HG02981 (cell line): ENCODE results near the gene BAIAP2L1.
"Not testable (repeated sequence)": the region's sequence is repeated elsewhere in the genome, so short reads cannot be mapped to it uniquely, and the experiment has no call there.

Experiments
- ATAC-seq: cut with Tn5 transposase; IDR thresholded peaks from one replicate; pipeline ENCODE4 v1.9.1; 2021; ENCODE audit warnings: mild to moderate bottlenecking, moderate library complexity; ENCODE audit not compliant: unreplicated experiment

The BAIAP2L1 gene, protein sequence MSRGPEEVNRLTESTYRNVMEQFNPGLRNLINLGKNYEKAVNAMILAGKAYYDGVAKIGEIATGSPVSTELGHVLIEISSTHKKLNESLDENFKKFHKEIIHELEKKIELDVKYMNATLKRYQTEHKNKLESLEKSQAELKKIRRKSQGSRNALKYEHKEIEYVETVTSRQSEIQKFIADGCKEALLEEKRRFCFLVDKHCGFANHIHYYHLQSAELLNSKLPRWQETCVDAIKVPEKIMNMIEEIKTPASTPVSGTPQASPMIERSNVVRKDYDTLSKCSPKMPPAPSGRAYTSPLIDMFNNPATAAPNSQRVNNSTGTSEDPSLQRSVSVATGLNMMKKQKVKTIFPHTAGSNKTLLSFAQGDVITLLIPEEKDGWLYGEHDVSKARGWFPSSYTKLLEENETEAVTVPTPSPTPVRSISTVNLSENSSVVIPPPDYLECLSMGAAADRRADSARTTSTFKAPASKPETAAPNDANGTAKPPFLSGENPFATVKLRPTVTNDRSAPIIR

DNA sequence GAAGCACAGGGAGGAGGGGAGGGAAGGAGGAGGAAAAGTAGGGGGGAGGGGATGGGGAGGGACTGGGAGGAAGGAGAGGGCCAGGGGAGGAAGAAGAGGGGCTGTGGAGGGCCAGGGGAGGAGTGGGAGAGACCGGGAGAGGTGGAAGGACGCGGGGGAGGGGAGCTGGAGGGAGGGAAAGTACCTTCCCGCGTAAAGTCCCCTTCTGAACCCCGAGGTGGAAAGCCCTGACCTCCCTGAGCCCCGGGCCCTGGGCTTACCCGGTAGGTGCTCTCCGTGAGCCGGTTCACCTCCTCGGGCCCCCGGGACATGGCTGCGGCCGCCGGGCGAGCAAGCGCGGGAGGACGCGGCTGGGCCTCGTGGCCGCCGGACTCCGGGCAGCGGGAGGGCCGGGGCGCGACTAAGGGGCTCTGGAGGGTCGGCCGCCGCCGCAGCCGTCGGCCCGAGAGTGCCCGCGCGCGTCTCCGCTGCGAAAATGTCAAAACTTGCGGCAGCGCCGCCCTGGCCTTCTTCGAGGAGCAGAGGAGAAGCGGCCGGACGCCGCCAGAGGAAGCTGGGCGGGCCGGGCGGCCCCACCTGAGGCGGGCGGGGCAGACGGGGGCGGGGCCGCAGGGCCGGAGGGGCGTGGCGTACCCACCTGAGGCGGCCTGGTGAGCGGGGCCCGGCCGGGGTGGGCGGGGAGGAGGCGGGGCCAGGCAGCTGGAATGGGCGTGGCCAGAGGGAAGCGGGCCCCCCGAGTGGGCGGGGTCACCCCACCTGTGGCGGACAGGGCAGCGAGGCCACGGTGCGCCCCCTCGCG lies at the start of gene BAIAP2L1:
Gene BAIAP2L1 (minus strand): TSS at position 549 of the 799 bp plus-strand sequence. CDS start 238 bp downstream, at position 311.
- peak; percentile 84 for ATAC-seq

DNA sequence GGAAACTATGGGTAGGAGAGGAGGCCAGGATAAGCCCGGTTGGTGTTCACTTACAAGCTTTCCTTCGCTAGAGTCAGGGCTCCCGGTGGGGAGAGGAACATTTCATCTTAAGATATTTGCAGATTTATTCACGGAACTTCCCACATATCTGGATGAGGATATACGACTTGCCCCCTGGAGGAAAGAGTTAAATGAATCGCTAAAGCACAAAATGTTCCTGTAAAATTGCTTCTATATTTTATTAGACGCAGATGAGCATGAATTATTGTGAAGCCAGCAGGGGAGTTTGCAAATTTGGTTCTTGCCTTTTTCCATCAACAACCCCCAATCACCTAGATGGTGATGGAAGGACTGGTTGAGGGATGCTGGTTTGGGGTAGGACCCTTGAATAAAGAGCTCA lies 47.9 kb upstream of the BAIAP2L1 start:
- ATAC-seq, result no peak

DNA sequence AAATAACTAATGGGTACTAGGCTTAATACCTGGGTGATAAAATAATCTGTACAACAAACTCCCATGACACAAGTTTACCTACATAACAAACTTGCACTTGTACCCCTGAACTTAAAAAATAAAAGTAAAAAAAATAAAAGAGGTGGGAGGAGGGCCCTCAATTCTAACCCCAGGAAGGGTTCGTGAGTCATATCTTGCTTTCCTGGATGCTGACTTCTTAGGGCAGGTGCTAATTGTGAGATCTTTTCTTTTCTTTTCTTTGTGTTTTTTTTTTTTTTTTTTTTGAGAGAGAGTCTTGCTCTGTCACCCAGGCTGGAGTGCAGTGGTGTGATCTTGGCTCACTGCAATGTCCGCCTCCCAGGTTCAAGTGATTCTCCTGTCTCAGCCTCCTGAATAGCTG lies 40.1 kb upstream of the BAIAP2L1 start:
- ATAC-seq, result not testable (repeated sequence)

DNA sequence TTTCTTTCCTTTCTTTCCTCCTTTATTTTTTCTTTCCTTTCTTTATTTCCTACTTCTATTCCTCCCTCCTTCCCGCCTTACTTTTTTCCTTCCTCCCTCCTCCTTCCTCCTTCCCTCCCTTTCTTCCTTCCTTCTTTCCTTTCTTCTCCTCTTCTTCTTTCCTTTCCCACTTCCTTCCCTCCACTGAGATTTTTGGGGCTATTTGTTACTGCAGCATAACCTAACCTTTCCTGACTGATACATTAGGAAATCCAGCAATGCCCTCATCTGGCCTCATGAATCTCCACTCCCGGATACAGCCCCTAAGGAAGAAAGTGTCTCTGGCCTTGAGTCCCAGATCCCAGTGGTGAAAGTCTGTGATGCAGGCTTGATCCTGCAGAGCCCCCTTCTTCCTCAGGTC lies 38.6 kb upstream of the BAIAP2L1 start:
- ATAC-seq, result no peak

DNA sequence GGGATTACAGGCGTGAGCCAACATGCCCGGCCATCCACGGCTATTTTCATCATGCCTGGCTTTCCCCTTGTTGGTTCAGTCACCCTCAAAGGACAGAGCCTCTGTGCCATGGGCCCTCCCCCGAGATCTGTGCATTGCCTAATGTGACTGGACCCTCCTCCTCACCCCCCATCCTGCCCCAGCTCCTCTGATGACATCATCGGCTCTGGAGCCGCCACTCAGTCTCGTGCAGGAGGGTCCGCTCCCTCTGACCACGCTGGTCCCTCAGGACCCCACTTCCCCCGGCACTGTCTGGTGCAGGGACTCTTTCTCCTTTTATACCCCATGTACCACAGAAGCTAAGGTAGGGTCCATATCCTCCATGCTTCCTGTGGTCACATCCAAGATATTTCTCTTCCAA lies 33.2 kb upstream of the BAIAP2L1 start:
- no peak for ATAC-seq

DNA sequence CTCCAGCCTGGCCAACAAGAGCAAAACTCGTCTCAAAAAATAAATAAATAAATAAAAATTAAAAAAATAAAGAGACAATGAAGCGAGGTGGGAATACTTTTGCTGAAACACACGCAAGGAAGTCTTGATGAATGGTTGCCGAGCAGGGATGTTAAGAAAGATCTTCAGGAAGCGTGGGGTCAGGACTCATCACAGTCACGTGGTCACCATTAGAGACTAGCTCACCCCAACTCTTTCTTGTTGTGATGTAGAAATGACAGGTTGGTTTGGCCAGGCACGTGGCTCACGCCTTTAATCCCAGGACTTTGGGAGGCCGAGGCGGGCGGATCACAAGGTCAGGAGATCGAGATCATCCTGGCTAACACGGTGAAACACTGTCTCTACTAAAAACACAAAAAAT lies 28.9 kb upstream of the BAIAP2L1 start:
- ATAC-seq, result no peak

DNA sequence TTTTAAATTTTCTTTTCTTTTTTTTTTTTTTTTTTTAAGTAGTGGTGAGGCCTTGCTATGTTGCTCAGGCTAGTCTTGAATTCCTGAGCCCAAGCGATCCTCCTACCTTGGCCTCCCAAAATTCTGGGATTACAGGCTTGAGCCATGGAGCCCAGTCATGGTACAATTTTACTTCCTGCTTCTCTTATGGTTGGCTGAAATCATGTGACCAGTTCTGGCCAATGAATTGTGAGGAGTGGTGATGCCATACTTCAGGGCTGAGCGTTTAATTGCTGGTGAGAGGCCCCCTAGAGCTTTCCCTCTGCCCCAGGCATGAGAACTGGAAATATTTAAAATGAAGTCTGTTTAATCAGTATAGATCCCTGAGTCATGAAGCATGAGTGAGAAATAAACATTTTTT lies 22.2 kb upstream of the BAIAP2L1 start:
- no peak for ATAC-seq

DNA sequence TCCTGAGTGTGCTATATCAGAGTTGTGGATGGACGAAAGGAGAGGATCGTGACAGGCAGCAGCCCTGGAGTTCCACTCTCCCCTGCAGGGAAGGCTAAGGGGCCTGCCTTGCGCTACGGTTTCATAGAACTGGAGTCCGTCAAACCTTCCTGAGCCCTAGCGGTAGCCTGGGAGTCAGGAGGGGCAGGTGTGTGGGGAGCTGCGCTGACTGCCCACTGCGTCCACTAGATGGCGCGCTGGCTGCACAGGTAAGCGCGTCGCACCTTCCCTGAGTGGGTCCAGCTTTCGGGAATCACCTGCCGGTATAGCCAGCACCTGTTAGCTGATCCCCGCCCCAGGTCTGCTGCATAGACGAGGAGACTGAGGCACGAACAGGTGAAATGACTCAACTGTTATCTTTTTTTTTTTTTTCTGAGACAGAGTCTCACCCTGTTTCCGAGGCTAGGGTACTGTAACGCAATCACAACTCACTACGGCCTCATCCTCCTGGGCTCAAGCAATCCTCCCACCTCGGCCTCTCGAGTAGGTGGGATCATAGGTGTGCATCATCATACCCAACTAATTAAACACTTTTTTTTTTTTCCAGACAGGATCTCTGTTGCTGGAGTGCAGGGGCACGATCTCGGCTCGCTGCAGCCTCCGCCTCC lies 20.2 kb upstream of the BAIAP2L1 start:
- ATAC-seq, result no peak

DNA sequence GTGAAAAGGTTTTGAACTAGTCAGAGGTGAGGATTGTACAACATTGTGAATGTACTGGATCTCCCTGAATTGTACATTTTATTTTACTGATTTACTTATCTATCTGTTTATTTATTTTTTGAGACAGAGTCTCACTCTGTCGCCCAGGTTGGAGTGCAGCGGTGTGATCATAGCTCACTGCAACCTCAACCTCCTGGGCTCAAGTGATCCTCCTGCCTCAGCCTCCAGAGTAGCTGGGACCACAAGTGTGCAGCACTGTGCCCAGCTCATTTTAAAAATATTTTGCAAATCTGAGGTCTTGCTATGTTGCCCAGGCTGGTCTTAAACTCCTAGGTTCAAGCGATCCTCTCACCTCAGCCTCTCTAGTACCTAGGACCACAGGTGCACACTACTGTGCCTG lies 19.1 kb upstream of the BAIAP2L1 start:
- ATAC-seq, result not testable (repeated sequence)

DNA sequence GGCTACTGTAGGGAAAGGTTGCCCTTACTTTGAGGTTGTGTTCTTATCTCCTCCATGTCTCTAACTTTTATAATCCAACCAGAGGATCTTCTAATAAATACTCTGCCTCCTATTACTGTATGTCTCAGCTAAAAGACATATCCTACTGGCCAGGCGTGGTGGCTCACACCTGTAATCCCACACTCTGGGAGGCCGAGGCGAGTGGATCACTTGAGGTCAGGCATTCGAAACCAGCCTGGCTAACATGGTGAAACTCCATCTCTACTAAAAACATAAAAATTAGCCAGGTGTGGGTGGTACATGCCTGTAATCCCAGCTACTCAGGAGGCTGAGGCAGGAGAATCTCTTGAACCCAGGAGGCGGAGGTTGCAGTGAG lies 18.4 kb upstream of the BAIAP2L1 start:
- not testable (repeated sequence) for ATAC-seq

DNA sequence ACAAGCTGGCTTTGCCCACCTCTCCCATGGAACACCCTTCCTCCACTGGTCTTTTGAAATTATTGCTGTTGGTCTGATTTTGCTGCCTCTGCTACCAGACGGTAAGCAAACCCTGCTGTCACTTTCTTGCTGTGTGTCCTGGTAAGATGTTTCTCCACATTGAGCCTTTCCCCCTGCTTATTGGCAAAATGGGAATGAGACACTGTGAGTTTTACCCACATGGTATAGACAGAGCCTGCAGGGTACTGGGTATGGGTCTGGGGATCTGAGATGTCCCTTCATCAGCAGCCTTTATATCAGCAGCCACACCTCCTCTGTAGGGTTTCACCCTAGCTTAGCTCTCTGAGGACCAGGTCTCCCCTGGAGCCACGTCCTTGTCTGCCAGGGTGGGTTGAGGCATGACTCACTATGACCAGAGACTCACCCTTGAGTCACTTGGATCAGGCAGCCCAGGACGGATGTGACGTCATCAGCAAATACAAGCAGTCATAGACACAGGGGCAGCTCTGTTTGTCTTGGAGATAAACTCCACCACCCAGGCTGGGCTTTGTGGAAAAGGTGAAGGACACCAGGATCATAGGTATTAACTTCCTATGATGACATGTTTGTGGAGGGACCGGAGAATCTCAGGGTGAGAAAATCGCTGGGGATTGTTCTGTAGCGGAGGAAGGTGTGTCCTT lies 17.9 kb upstream of the BAIAP2L1 start:
- ATAC-seq, result no peak

DNA sequence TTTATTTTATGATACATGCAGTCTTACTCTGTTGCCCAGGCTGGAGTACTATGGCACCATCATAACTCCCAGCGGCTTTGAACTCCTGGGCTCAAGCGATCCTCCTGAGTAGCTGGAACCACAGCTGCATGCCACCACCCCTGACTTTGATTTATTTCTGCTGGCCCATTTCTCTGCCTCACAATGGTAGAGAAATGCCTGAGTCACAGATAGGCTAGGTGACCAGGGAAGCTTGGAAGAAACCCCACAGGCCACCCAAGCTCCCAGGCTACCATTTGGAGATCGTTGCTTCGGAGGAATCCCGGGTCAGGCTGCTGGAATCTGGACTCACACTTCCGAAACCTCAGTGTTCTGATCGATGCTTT lies 17.4 kb upstream of the BAIAP2L1 start:
- ATAC-seq, result no peak

DNA sequence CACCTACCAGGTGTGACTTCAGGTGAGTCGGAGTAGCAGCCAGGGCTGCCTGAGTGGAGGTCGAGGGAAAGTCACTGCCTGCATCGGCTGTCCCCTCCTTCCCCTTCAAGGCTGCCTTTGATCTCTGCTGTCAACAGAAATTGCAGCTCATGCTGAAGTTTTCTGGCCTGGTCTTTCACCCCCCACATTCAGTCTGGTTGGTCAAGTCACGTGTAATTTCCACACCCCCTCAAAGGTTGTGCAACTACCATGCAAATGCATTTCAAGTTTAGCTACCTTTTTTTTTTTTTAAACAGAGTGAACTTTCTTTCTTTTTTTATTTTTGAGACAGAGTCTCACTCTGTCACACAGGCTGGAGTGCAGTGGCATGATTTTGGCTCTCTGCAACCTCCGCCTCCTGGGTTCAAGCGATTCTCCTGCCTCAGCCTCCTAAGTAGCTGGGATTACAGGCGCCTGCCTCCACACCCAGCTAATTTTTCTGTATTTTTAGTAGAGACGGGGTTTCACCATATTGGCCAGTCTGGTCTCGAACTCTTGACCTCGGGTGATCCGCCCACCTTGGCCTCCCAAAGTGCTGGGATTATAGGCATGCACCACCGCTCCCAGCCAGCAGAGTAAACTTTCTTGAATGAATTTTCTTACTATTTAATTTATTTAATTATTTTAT lies 16.8 kb upstream of the BAIAP2L1 start:
- ATAC-seq, result not testable (repeated sequence)

DNA sequence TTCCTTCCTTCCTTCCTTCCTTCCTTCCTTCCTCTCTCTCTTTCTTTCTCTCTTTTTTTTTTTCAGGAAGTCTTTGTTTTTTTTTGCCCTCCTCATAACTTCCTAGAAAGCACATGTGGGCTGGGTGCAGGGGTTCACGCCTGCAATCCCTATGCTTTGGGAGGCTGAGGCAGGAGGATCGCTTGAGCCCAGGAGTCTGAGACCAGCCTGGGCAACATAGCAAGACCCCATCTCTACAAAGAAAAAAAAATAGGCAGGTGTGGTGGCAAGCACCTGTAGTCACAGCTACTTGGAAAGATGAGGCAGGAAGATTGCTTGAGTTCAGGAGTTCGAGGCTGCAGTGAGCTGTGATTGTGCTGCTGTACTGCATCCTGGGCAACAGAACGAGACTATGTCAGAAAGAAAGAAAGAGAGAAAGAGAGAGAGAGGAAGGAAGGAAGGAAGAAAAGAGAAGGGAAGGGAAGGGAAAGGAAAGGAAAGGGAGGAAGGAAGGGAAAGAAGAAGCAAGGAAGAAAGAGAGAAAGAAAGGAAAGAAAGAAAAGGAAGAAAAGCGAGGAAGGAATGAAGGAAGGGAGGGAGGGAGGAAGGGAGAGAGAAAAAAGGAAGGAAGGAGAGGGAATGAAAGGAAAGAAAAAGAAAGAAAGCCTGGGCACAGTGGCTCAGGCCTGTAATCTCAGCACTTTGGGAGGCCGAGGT lies 13.5 kb upstream of the BAIAP2L1 start:
- ATAC-seq, result no peak

DNA sequence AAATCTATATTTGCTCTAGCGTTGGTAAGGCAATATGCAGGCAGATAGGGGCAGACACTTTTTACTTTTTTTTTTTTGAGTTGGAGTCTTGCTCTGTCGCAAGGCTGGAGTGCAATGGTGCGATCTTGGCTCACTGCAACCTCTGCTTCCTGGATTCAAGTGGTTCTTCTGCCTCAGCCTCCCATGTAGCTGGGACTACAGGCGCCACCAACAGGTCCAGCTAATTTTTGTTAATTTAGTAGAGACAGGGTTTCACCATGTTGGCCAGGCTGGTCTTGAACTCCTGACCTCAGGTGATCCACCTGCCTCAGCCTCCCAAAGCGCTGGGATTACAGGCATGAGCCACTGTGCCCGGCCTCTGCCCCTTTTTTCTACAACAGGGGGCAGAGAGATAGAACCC lies 12.8 kb upstream of the BAIAP2L1 start:
- not testable (repeated sequence) for ATAC-seq

DNA sequence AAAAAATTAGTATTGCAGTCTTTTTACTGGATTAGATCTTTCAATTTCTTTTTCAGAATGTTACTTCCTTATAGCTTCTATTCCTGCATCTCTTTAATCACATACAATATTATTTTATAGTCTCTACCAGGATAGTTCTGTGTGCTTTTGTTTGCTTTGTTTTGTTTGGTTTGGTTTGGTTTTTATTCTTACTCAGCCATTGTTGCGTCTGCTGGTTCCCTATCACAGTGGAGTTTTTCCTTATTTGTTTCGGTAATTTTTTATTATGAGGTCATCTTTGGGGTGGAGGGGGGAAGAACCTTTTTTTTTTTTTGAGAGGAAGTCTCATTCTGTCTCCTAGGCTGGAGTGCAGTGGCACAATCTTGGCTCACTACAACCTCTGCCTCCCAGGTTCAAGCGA lies 9.0 kb upstream of the BAIAP2L1 start:
- ATAC-seq, result no peak

DNA sequence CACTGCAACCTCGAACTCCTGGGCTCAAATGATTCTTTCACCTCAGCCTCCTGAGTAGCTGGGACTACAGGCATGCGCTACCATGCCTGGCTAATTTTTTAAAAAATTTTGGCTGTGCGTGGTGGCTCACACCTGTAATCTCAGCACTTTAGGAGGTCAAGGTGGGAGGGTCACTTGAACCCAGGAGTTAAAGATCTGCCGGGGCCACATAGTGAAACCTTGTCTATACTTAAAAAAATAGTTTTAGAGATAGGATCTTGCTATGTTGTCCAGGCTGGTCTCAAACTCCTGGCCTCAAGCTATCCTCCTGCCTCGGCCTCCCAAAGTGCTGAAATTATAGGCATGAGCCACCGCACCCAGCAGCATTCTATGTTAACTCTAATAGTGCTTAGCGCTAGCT lies 7.3 kb upstream of the BAIAP2L1 start:
- not testable (repeated sequence) for ATAC-seq

DNA sequence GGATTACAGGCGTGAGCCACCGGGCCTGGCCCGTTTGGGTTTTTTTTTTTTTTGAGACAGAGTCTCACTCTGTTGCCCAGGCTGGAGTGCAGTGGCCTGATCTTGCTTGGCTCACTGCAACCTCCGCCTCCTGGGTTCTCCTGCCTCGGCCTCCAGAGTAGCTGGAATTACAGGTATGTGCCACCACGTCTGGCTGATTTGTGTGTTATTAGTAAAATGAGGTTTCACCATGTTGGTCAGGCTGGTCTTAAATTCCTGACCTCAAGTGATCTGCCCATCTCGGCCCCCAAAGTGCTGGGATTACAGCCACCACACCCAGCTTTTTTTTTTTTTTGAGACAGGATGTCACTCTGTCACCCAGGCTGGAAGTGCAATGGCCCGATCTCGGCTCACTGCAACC lies 5.9 kb upstream of the BAIAP2L1 start:
- no peak for ATAC-seq

DNA sequence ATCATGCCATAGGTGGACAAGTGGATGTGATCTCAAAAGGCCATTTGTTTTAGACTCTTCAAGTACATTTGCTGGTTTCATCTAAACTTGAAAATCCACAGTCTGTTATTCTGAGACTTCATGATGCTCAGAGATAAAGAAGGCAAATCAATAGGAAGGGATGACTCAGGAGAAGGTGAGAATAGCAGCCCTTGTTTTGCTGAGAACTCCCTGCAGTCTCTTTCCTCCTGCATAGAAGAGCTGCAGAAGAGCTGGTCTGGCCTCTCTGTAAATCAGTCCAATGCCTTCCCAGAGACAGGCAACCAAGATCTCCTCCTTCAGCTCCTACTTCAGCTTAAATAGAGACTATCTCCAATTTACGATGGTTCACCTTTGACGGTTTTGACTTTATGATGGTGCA lies 4.0 kb upstream of the BAIAP2L1 start:
- no peak for ATAC-seq
